ENCODE measurements around the gene CYP39A1.

DNA sequence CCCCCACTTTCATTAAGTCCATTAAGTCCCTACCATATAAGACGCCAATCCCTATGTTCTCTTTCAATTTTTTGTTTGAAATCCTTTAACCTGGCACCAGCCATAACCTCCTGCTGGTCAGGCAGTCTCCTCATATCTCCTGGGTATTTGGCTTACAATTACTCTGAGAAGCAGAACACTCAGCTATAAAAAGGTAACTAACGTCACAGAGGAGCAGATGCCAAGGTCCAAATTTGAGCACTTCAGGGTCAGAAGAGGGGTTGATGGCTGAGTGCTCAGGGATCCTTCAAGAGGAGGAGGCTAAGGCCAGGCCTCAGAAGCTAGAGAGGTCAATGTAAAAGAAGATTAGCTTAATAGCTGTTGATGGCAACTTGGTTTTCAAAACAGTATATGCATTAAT, 139.1 kb downstream of the CYP39A1 start:
- TF ChIP-seq POLR2A (IDR thresholded peaks at IDR 0.05) (no peak), EP300 (IDR thresholded peaks at IDR 0.05) (no peak)
- TF ChIP-seq, protein P1, sequence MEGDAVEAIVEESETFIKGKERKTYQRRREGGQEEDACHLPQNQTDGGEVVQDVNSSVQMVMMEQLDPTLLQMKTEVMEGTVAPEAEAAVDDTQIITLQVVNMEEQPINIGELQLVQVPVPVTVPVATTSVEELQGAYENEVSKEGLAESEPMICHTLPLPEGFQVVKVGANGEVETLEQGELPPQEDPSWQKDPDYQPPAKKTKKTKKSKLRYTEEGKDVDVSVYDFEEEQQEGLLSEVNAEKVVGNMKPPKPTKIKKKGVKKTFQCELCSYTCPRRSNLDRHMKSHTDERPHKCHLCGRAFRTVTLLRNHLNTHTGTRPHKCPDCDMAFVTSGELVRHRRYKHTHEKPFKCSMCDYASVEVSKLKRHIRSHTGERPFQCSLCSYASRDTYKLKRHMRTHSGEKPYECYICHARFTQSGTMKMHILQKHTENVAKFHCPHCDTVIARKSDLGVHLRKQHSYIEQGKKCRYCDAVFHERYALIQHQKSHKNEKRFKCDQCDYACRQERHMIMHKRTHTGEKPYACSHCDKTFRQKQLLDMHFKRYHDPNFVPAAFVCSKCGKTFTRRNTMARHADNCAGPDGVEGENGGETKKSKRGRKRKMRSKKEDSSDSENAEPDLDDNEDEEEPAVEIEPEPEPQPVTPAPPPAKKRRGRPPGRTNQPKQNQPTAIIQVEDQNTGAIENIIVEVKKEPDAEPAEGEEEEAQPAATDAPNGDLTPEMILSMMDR (IDR thresholded peaks at IDR 0.05): no peak
